Duodenal mucosa (tissue), 2 donors: Measurements from ENCODE around the gene FBXO2.

Experiments used
- H3K27ac ChIP-seq: one replicate; pipeline ENCODE4 v1.7.0; 2013; ENCODE audit warnings: low read depth, low read length
- H3K27me3 ChIP-seq, 2 donors: one replicate each; pipeline ENCODE4 v1.7.0; 2013; ENCODE audit warnings: low read length in 2 of 2, control low read depth in 1 of 2; ENCODE audit not compliant: insufficient read depth in 2 of 2, control insufficient read depth in 1 of 2
- H3K36me3 ChIP-seq, 2 donors: one replicate each; pipeline ENCODE4 v1.7.0; 2013; ENCODE audit warnings: low read length in 2 of 2, control low read depth in 1 of 2; ENCODE audit not compliant: insufficient read depth in 2 of 2, control insufficient read depth in 1 of 2
- H3K4me1 ChIP-seq, 2 donors: one replicate each; pipeline ENCODE4 v1.7.0; 2013; ENCODE audit warnings: low read length in 2 of 2, control low read depth in 1 of 2; ENCODE audit not compliant: insufficient read depth in 2 of 2, control insufficient read depth in 1 of 2
- H3K4me3 ChIP-seq, 2 donors: one replicate each; pipeline ENCODE4 v1.7.0; 2013; ENCODE audit warnings: low read length in 2 of 2, low read depth in 1 of 2
- H3K9ac ChIP-seq, 2 donors: one replicate each; pipeline ENCODE4 v1.7.0; 2013; ENCODE audit warnings: low read length in 2 of 2, low read depth in 1 of 2
- H3K9me3 ChIP-seq, 2 donors: one replicate each; pipeline ENCODE4 v1.7.0; 2013; ENCODE audit warnings: low read length in 2 of 2, control low read depth in 1 of 2; ENCODE audit not compliant: control insufficient read depth in 1 of 2

The FBXO2 gene

DNA sequence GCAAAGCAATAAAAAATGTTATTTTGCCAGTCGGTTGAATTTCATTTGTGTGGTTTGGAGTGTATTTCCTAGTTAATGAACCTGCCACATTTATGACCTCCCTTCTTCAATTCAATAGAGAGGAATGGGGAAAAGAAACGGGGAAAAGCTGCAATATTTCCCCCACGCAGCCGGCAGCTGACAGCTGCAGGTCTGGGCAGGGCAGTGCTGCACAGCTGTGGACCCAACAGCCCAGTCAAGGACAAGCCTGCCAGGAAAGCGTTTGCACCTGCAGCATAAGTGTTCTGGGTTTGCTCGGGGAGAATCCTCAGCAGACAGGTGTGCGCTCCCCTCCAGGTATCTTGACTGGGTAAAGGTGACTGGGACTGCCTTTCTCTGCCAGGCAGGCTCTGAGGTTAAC lies 53.4 kb downstream of the FBXO2 start:
- H3K4me3 ChIP-seq, result no peak overlapping the region
- H3K27ac ChIP-seq, result no peak overlapping the region
- no peak overlapping the region for H3K9ac ChIP-seq
- no peaks in the 10 kb centered on the region for H3K9me3 ChIP-seq
- no peaks in the 10 kb centered on the region for H3K36me3 ChIP-seq
- H3K4me1 ChIP-seq, result no peaks in the 10 kb centered on the region
- H3K27me3 ChIP-seq, result peaks cover 0 to 8% of the 10 kb centered on the region in 2 donors

- Histone ChIP-seq H3K36me3 (no peaks in the 10 kb centered on the region), H3K4me3 (no peak overlapping the region), H3K9ac (no peak overlapping the region), H3K27ac (no peak overlapping the region), H3K27me3 (peaks cover 0 to 8% of the 10 kb centered on the region in 2 donors), H3K4me1 (no peaks in the 10 kb centered on the region), H3K9me3 (no peaks in the 10 kb centered on the region)
These were observed 54.2 kb downstream of the FBXO2 start for GRCh38 chr1:11599891-11600576.

DNA sequence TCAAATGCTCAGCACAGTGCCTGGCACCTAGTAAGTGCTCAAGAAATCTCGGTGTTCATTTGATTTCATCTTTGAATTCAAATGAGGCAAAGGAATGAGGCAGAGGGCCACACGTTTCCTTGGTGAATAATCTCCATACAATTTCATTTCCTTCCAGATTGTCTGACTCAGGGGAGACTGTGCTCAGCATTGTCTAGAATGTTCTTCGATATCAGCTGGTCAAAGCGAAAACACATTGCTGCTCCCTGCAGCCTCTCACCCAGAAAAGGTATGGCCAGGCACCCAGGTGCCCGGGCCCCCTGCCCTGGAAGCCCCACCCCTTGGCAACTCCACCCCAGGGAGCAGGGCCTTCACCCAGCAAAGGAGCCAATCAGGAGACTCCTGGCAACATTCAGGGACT lies 55.8 kb downstream of the FBXO2 start:
- Histone ChIP-seq H3K4me1 (no peaks in the 10 kb centered on the region), H3K9me3 (no peaks in the 10 kb centered on the region), H3K27me3 (peaks cover 0 to 8% of the 10 kb centered on the region in 2 donors), H3K36me3 (no peaks in the 10 kb centered on the region), H3K9ac (no peak overlapping the region), H3K27ac (no peak overlapping the region), H3K4me3 (no peak overlapping the region)
